Pancreas (tissue), 10 donors: ENCODE results near the gene KCNK4. TPM values are rescaled to one million over a fixed set of nuclear protein-coding genes. Genes with fewer than 3 reads are reported as not detected.

Experiments
- ATAC-seq, 4 donors: fragments of 200-7000 bp; cut with Tn5 transposase; one replicate each; pipeline versions ENCODE4 v1.8.0 to v1.9.1; 2020; ENCODE audit warnings: mild to moderate bottlenecking in 4 of 4, moderate library complexity in 4 of 4
- DNase-seq, 6 donors: peaks; one replicate each; pipeline ENCODE4 v3.0.0-alpha.2; 2020
- FAIRE-seq: peaks from 2 replicates; lab custom pipeline; 2012; peaks lifted over from hg19 to GRCh38; lab: Jason Lieb, UNC
- H3K27ac ChIP-seq, 4 donors: fragments of 200-600 bp; sonication (generic); 1 replicate in 3 of 4; 2 replicates in 1 of 4; pipeline versions ENCODE4 v1.5.0 to v1.8.0; 2020
- H3K27me3 ChIP-seq, 4 donors: fragments of 200-600 bp; one replicate each; pipeline ENCODE4 v1.8.0; 2021
- H3K36me3 ChIP-seq, 3 donors: fragments of 200-600 bp; sonication (generic) in 1 of 3; one replicate each; pipeline versions ENCODE4 v1.5.0 to v1.8.0; 2020 to 2021
- H3K4me1 ChIP-seq, 3 donors: fragments of 200-600 bp; one replicate each; pipeline ENCODE4 v1.8.0; 2021
- H3K4me3 ChIP-seq, 4 donors: fragments of 200-600 bp; sonication (generic) in 2 of 4; one replicate each; pipeline versions ENCODE4 v1.5.0 to v1.8.0; 2020 to 2021
- H3K9me3 ChIP-seq, 4 donors: fragments of 200-600 bp; one replicate each; pipeline ENCODE4 v1.8.0; 2021
- CTCF ChIP-seq, 4 donors: fragments of 200-600 bp; sonication (generic) in 3 of 4; IDR thresholded peaks; one replicate each; pipeline versions ENCODE4 v1.5.0 to v1.8.0; 2021; ENCODE audit warnings: antibody characterized with exemption in 4 of 4
- WGBS, 2 donors: extraction: QIAGEN DNeasy Blood & Tissue Kit; methylation state at CpG; one replicate each; pipeline ENCODE4 v1.1.7; 2013; 5-methylcytosine and 5-hydroxymethylcytosine counted together
- intact Hi-C, 3 donors: fragments of 100-400 bp; cut with DNase I; formaldehyde crosslinking; loops; one replicate each; pipeline versions ENCODE4 v1.11.1 to v1.14.2; 2022
- polyA plus RNA-seq, 2 donors: library from polyadenylated mRNA; stranded (reverse); fragments of 200-250 nt; gene quantifications; one replicate each; pipeline ENCODE4 v1.2.3, GENCODE V29; 2013
- total RNA-seq, 6 donors: library from RNA; stranded (reverse); fragmentation: NEBNext Ultra II Directional in 4 of 6; extraction: Animal tissue kit (Norgen Biotek cat#: 25700) in 4 of 6; gene quantifications; one replicate each; pipeline versions ENCODE4 v1.2.1 to v1.2.4, GENCODE V29; 2021 to 2023
- donor health status: healthy with polysubstance abuse.
- donor health status: DM: no; HTN: no; CAD: no; lungs with moderate emphysema.
- donor health status: DM: no; HTN: no; CAD: no.
- donor health status: control.
- donor health status: control.
- donor health status: Bipolar disorder and iron deficiency.
- donor health status: DM: yes; HTN: yes; CAD: no.
- donor health status: DM: no; HTN: no; CAD: no.
- donor health status: DM: no; HTN: no; CAD: no.
- donor health status: DM: yes; HTN: yes; CAD: no.

The KCNK4 gene
- total and polyA plus RNA-seq, 8 donors: not detected

GRCh38 chr11:64281957-64282770, 8.9 kb upstream of the KCNK4 start:
- Histone ChIP-seq H3K27me3 (no peaks in the 10 kb centered on the region), H3K36me3 (no peaks in the 10 kb centered on the region), H3K4me3 (no peak overlapping the region), H3K4me1 (peaks cover 13 to 14% (median 14%) of the 10 kb centered on the region in 3 donors), H3K27ac (no peak overlapping the region), H3K9me3 (no peaks in the 10 kb centered on the region)
- FAIRE-seq (no peak), ATAC-seq (no peak), DNase-seq (peak in 1 of 6 donors; percentile 20)
- TF ChIP-seq CTCF (IDR thresholded peaks at IDR 0.05): no peak
- intact Hi-C loops: no loop called here
- WGBS, 2 donors: 93 to 96% methylated on average over 22 of the region's 22 CpGs

GRCh38 chr11:64283092-64283491, 8.0 kb upstream of the KCNK4 start:
- no peaks in the 10 kb centered on the region for H3K9me3 ChIP-seq
- no peak overlapping the region for H3K27ac ChIP-seq
- WGBS, 2 donors: 93% methylated on average over 3 of the region's 3 CpGs
- TF ChIP-seq CTCF (IDR thresholded peaks at IDR 0.05): no peak
- intact Hi-C loops: no loop called here
- peaks cover 13 to 14% (median 14%) of the 10 kb centered on the region in 3 donors for H3K4me1 ChIP-seq
- ATAC-seq: no peak
- DNase-seq: no peak
- H3K36me3 ChIP-seq: no peaks in the 10 kb centered on the region
- no peaks in the 10 kb centered on the region for H3K27me3 ChIP-seq
- no peak for FAIRE-seq
- no peak overlapping the region for H3K4me3 ChIP-seq

- intact Hi-C loops: no loop called here
- 2% methylated on average over 40 to 44 of the region's 44 CpGs for WGBS, 2 donors
- peak within 1 kb of the TSS; percentile 80 to 92 (median 88) for H3K27ac ChIP-seq
- H3K9me3 ChIP-seq: no peaks in the 10 kb centered on the region
- H3K4me1 ChIP-seq: peaks cover 13 to 14% (median 14%) of the 10 kb centered on the region in 3 donors
- no peaks in the 10 kb centered on the region for H3K27me3 ChIP-seq
- no peak for FAIRE-seq
- no peak for TF ChIP-seq CTCF (IDR thresholded peaks at IDR 0.05)
- peak; percentile 82 to 94 (median 91) for ATAC-seq
- peak; percentile 93 to 98 (median 96) for DNase-seq
- peak within 1 kb of the TSS; percentile 53 to 91 (median 80) for H3K4me3 ChIP-seq
- H3K36me3 ChIP-seq: no peaks in the 10 kb centered on the region
Observed at GRCh38 chr11:64284048-64284961, 6.8 kb upstream of the KCNK4 start, which contains the start of gene BAD. BAD (minus strand) TSS chr11:64284665; CDS start chr11:64284368, 297 bp downstream.

- 1% methylated on average over 74 to 102 of the region's 102 CpGs for WGBS, 2 donors
- no peak for TF ChIP-seq CTCF (IDR thresholded peaks at IDR 0.05)
- ATAC-seq (peak; percentile 73 to 84 (median 82)), FAIRE-seq (no peak), DNase-seq (peak; percentile 82 to 96 (median 92))
- Histone ChIP-seq H3K4me1 (peaks cover 13 to 14% (median 14%) of the 10 kb centered on the region in 3 donors), H3K27me3 (no peaks in the 10 kb centered on the region), H3K36me3 (no peaks in the 10 kb centered on the region), H3K4me3 (peak within 1 kb of the TSS; percentile 53 to 91 (median 80)), H3K27ac (peak within 1 kb of the TSS; percentile 80 to 92 (median 88)), H3K9me3 (no peaks in the 10 kb centered on the region)
- intact Hi-C loops: no loop called here
Observed at GRCh38 chr11:64284962-64285884, 5.9 kb upstream of the KCNK4 start, which contains the start of gene GPR137. GPR137 (plus strand) TSS chr11:64285848; CDS start chr11:64286525, 677 bp downstream.
